ENCODE data around the gene NT5DC1. TPM values are rescaled to one million over a fixed set of nuclear protein-coding genes. Genes with fewer than 3 reads are reported as not detected.
"Not testable (repeated sequence)": the region's sequence is repeated elsewhere in the genome, so short reads cannot be mapped to it uniquely, and the experiment has no call there.

Gene NT5DC1
- total RNA-seq, 2 donors from 2014 or later, result 37.5 to 38.1 TPM

DNA sequence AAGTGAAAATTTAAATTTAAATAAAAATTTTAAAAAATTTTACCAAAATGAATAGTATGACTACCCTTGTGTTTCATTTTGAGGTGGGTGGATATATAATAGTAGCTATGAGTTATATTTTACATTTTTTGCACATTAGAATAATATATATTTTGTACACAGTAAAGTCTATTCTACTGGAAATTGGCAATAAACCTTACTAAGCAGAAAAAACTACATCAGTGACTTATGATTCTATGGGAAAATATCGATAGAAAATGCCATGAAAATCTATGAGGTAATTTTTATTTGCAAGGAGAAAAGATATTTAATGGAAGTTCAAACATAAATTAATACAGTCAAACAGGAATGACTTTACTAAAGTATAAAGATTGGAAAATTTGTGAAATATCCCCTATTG, 156.0 kb downstream of the NT5DC1 start:
- intact Hi-C loops (cut with DNase I), result no loop called here
- no peak for DNase-seq (ENCODE audit: low spot score)

- no peak for DNase-seq (ENCODE audit: low spot score)
- intact Hi-C loops (cut with DNase I), result no loop called here
Observed at GRCh38 chr6:116258520-116258919, 157.9 kb downstream of the NT5DC1 start.

GRCh38 chr6:116263353-116263752, 162.7 kb downstream of the NT5DC1 start:
- DNase-seq (ENCODE audit: low spot score), result no peak
- intact Hi-C loops (cut with DNase I), result no loop called here

DNA sequence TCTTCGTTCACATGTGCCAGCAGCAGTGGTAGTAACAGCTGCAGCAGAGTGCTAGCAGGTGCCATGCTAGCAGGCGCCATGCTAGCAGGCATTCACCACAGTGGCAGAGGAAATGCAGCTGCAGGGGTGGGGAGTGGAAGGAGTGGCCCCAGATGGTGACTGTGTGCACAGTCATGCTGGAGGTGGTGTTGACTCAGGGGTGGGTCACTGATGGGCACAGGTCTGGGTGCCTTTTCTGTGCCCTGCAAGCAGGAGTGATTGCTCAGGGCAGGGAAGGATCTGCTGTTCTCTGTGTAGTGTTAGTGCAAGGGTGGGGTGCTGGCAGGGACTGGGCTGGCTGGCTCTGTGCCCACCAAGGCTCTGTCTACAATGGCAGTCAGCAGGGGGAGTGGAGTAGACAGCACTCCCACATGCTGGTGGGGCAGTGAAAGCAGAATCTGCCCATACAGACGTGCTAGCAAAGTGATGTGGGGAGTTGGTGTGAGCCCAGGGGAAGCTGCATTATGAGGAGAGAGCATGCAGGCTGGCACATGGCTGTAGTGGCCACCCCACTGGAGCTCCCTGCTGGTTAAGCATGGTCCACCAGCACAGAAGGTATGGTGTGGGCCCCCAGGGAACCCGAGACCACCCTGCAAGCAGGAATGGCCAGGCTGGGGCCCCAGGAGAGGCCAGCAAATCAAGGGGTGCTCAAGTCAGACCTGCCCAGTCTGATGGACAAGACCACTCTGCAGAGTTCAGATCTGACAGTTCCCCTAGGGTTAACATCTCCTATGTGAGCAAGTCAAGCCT, 164.6 kb downstream of the NT5DC1 start:
- no peak for DNase-seq (ENCODE audit: low spot score)
- intact Hi-C loops (cut with DNase I), result no loop called here

GRCh38 chr6:116266803-116267202, 166.2 kb downstream of the NT5DC1 start:
- intact Hi-C loops (cut with DNase I), result no loop called here
- DNase-seq (ENCODE audit: low spot score), result no peak

DNA sequence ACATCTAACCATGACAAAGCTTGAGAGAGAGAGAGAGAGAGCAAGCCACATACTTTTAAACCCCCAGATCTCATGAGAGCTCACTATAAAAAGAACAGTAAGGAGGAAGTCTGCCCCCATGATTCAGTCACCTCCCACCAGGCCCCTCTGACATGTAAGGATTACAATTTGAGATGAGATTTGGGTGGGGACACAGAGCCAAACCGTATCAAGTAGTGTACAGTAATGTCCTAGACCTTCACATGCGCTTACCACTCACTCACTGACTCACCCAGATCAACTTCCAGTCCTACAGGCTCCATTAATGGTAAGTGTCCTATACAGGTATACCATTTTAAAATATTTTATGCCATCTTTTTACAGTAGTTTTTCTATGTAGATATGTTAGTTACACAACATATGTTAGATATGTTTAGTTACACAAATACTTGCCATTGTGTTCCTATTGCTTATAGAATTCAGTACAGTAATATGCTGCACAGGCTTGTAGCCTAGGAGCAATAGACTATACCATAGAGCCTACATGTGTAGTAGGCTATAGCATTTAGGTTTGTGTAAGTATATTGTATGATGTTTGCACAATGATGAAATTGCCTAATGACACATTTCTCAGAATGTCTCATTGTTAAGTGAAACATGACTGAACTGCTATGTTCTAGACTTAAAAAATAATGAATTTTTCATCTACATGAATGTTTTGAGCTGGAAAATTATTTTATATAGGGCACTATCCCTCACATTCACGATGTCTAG, 167.4 kb downstream of the NT5DC1 start:
- DNase-seq (ENCODE audit: low spot score), result no peak
- intact Hi-C loops (cut with DNase I), result no loop called here

DNA sequence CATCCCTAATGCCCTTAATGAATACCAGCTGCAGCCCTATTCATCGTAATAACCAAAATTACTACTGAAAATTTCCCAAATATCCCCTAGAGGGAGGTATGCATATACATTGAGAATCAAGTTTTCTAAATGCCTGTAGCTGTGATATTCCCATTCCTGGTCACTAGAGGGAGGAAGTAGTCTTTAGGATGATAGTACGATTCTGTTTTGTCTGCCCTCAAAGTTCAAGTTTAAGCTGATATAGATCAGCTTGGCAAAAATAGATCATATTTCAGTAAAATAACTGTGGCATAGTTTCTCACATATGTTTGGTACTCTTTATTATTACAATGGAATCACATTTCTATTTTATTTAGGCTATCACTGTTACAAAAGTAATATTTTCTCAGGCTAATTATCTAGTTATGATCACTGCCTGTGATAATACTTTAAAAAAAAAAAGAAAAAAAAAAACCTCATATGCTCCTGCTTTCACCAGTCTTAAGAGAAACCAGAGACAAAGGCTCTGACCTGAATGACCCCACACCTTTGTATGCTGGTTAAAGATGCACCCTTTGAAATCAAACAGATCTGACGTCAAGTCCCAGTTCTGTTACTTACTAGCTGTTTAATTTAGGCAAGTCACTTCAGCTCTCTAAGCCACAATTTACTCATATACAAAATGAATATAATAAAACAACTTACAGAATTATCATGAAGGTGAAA, 168.1 kb downstream of the NT5DC1 start:
- intact Hi-C loops (cut with DNase I), result no loop called here
- DNase-seq (ENCODE audit: low spot score), result no peak

- DNase-seq (ENCODE audit: low spot score), result no peak
- intact Hi-C loops (cut with DNase I), result loop anchor here in 1 of 2 donors (10.0 kb wide), 1 partner anchor 264 kb away; no protein-coding TSS in a partner anchor
Observed at GRCh38 chr6:116271149-116271708, 170.6 kb downstream of the NT5DC1 start.

DNA sequence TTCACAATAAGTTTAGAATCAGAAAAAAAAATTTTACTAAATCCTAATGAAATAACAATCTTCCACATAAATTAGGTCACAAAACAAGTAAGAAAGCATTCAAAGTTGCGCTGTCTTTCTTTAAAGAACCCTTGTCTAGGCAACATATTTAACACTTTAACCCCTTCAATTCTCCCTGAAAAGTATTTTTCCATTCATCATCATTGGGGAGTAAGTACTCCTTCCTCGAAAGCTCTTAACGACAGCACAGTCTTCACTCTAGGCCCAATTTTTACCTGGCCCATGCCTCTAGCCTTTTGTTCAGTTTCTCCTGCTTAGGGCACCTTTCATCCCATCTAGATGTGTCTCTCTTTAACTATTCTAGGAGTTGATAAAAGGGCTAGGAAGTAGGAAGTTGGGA, 176.5 kb downstream of the NT5DC1 start:
- no peak for DNase-seq (ENCODE audit: low spot score)
- intact Hi-C loops (cut with DNase I), result loop anchor here in 1 of 2 donors (10.0 kb wide), 1 partner anchor 258 kb away; no protein-coding TSS in a partner anchor

GRCh38 chr6:116278481-116278829, 177.8 kb downstream of the NT5DC1 start:
- intact Hi-C loops (cut with DNase I), result loop anchor here in 1 of 2 donors (10.0 kb wide), 1 partner anchor 256 kb away; no protein-coding TSS in a partner anchor
- no peak for DNase-seq (ENCODE audit: low spot score)

DNA sequence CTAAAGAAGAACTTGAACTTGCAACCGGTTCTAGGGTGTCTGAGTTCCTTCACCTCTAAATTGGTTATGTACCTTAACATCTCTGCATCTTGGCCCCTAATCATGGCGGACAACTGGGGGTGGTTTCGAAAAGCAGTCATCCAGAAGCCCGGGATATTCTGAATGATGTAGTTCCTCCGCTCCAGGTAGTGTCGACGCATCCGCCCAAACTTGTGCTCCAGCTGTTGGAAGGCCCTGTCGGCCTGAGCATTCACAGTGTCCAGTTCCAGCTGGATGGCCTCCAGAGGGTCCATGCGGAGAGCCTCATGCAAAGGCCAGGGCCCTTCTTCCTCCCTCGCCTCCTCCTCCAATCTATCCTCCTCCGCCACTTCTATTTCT, 178.2 kb downstream of the NT5DC1 start:
- DNase-seq (ENCODE audit: low spot score), result peak; percentile 82
- intact Hi-C loops (cut with DNase I), result loop anchor here in 1 of 2 donors (10.0 kb wide), 1 partner anchor 256 kb away; no protein-coding TSS in a partner anchor

GRCh38 chr6:116279232-116280160, 178.8 kb downstream of the NT5DC1 start, which contains the start of gene TSPYL1:
Gene TSPYL1, minus strand, starts transcription at chr6:116279930. Its CDS starts 100 bp downstream, at chr6:116279830.
- intact Hi-C loops (cut with DNase I), result loop anchor here in 1 of 2 donors (10.0 kb wide), 1 partner anchor 255 kb away; no protein-coding TSS in a partner anchor
- DNase-seq (ENCODE audit: low spot score), result peak; percentile 99

DNA sequence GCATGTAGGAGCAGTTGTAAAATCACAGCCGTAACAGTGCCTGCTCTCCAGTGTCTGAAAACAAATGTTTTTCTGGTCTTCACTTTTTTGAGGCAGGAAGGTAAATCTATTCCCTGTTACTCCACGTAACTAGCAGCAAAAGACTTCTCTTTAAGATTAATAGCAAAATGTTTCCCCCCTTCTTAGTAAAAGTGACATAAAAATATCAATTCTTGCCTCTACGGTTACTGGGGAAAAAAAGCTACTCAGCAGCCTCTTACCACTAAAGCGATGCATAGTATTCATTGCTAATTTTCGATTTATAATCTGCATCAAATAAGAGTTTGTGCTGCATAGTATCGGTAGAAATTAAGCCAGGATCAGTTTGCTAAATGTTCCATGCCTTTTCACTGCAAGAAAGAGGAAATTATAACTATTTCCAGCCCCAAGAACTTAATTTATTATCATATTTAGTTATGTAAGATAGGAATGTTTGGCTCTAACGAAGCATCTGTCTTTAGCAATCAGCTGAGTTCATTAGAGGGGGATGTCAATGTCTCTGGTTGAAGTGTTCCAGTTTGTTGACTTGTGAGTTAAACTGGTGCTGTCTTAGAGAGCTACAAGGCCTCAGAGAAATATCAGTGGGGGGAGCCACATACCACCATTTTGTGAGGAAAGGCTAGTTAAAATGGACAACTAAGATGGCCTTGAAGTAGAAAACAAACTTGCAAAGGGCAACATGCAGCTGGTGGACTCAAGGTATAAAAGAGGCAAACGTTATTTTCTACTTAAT, 179.7 kb downstream of the NT5DC1 start:
- intact Hi-C loops (cut with DNase I), result no loop called here
- DNase-seq (ENCODE audit: low spot score), result no peak

GRCh38 chr6:116280933-116281316, 180.3 kb downstream of the NT5DC1 start:
- no peak for DNase-seq (ENCODE audit: low spot score)
- intact Hi-C loops (cut with DNase I), result no loop called here

DNA sequence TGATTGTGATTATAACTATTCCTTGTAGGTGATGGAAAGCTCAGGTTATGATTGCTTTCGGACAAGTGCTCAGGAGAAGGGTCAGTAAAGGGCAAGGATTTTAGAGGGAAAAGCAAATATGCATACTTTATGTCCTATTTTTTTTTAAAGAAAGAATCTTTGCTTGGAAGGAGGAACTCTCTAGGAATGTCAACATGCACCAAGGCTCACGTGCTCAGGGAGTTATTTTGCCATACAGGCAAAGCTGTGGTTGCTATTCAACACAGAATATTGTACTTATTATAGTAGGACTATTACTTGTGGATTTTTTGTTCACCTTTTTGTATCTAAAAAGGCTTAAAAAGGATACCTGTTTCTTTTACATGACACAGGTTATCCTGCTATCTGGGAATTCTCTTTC, 182.0 kb downstream of the NT5DC1 start:
- no peak for DNase-seq (ENCODE audit: low spot score)
- intact Hi-C loops (cut with DNase I), result no loop called here

GRCh38 chr6:116283191-116283590, 182.5 kb downstream of the NT5DC1 start:
- no peak for DNase-seq (ENCODE audit: low spot score)
- intact Hi-C loops (cut with DNase I), result no loop called here

DNA sequence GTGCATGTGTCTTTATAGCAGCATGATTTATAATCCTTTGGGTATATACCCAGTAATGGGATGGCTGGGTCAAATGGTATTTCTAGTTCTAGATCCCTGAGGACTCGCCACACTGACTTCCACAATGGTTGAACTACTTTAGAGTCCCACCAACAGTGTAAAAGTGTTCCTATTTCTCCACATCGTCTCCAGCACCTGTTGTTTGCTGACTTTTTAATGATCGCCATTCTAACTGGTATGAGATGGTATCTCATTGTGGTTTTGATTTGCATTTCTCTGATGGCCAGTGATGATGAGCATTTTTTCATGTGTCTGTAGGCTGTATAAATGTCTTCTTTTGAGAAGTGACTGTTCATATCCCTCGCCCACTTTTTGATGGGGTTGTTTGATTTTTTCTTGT, 184.3 kb downstream of the NT5DC1 start:
- intact Hi-C loops (cut with DNase I), result loop anchor here in 1 of 2 donors (5.0 kb wide), 1 partner anchor 247 kb away; no protein-coding TSS in a partner anchor
- DNase-seq (ENCODE audit: low spot score), result not testable (repeated sequence)
